ENCODE data around the gene RALY.
"Not testable (repeated sequence)": the region's sequence is repeated elsewhere in the genome, so short reads cannot be mapped to it uniquely, and the experiment has no call there.

RALY gene

GRCh38 chr20:34018166-34018565, 24.5 kb downstream of the RALY start:
- DNase-seq = no peak

- DNase-seq = no peak
These were observed 28.6 kb downstream of the RALY start for GRCh38 chr20:34022151-34022838.

GRCh38 chr20:34022839-34023234, 29.1 kb downstream of the RALY start:
- no peak for DNase-seq

GRCh38 chr20:34023937-34024722, 30.4 kb downstream of the RALY start:
- DNase-seq = no peak

GRCh38 chr20:34024723-34025351, 31.1 kb downstream of the RALY start:
- no peak for DNase-seq

- not testable (repeated sequence) for DNase-seq
These were observed 34.3 kb downstream of the RALY start for GRCh38 chr20:34028013-34028412.

GRCh38 chr20:34029415-34029814, 35.7 kb downstream of the RALY start:
- DNase-seq = no peak

GRCh38 chr20:34030456-34030855, 36.7 kb downstream of the RALY start:
- DNase-seq = no peak

- no peak for DNase-seq
These were observed 40.2 kb downstream of the RALY start for GRCh38 chr20:34033903-34034302.

GRCh38 chr20:34037121-34037520, 43.4 kb downstream of the RALY start:
- no peak for DNase-seq

- no peak for DNase-seq
These were observed 44.1 kb downstream of the RALY start for GRCh38 chr20:34037767-34038166.

- DNase-seq = no peak
These were observed 46.7 kb downstream of the RALY start for GRCh38 chr20:34040300-34040995.

- DNase-seq = no peak
These were observed 47.5 kb downstream of the RALY start for GRCh38 chr20:34041226-34041625.

- peak; percentile 74 for DNase-seq
These were observed 48.6 kb downstream of the RALY start for GRCh38 chr20:34042262-34042661.

- no peak for DNase-seq
These were observed 49.3 kb downstream of the RALY start for GRCh38 chr20:34043025-34043424.

- DNase-seq = no peak
These were observed 51.6 kb downstream of the RALY start for GRCh38 chr20:34045294-34045693.

- no peak for DNase-seq
These were observed 52.4 kb downstream of the RALY start for GRCh38 chr20:34045930-34046725.

GRCh38 chr20:34047010-34047687, 53.4 kb downstream of the RALY start:
- no peak for DNase-seq

GRCh38 chr20:34047917-34048316, 54.2 kb downstream of the RALY start:
- DNase-seq = peak; percentile 22

GRCh38 chr20:34049389-34049788, 55.7 kb downstream of the RALY start:
- no peak for DNase-seq

GRCh38 chr20:34049897-34050695, 56.4 kb downstream of the RALY start:
- DNase-seq = no peak

Measured in NCI-H1105 (cell line).